Cortex of kidney (tissue), 1 donor: ENCODE measurements around the gene ARSG.

Experiments used
- DNase-seq: peaks from one replicate; lab custom pipeline; 2025; lab: John Stamatoyannopoulos, UW

The ARSG gene

DNA sequence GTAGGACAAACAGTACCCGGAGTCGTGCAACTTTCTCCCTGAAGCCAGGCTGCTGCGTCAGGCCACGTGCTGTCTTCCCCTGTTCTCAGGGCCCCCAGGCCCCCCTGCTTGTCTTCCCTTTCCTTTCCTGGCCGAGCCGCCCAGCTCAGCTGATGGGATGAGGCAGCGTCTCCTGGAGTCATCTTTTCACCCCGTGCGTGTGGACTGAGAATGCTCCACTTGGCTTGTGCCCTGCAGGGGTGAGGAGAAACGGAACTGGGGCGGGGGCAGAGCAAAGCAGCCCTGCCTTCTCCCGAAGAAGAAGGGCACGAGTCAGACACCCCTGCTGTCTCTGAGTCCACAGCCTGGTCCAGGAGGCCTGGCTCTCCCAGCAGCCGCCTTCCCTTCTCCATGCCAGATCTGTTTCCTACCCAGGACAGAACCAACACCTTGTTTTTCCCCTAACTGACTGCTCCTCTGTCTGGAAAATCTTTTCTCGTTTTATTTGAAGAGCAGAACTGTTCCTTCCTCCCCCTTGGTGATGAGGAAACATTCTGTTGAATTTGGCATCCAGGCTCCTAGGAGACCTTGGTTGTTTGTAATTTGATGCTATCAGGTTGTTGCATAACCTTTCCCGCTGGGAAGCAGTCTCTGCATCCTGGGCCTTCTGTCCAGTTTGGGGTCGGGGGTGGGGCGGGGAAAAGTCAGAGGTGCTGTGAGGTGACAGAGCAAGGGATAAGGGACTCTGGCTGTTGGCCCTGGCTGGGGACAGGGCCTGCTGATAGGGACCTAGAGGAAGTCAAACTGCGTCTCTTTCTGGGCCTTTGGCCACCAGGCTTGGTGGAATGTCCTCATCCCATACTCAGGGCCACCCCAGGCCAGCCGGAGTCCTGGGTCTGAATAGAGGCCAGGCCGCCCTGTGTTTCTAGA, 87.2 kb downstream of the ARSG start:
- DNase-seq, result no peak

DNA sequence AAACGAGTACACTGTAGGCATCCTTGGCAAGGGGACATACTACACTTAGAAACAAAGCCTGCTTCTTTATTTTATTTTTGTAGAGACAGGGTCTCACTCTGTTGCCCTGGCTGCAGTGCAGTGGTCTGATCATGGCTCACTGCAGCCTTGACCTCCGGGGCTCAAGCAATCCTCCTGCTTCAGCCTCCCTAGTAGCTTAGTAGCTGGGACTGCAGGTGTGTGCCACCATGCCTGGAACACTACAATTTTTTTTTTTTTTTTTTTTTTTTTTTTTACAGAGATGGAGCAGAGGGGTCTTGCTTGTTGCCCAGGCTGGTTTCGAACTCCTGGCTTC, 87.8 kb downstream of the ARSG start:
- no peak for DNase-seq

DNA sequence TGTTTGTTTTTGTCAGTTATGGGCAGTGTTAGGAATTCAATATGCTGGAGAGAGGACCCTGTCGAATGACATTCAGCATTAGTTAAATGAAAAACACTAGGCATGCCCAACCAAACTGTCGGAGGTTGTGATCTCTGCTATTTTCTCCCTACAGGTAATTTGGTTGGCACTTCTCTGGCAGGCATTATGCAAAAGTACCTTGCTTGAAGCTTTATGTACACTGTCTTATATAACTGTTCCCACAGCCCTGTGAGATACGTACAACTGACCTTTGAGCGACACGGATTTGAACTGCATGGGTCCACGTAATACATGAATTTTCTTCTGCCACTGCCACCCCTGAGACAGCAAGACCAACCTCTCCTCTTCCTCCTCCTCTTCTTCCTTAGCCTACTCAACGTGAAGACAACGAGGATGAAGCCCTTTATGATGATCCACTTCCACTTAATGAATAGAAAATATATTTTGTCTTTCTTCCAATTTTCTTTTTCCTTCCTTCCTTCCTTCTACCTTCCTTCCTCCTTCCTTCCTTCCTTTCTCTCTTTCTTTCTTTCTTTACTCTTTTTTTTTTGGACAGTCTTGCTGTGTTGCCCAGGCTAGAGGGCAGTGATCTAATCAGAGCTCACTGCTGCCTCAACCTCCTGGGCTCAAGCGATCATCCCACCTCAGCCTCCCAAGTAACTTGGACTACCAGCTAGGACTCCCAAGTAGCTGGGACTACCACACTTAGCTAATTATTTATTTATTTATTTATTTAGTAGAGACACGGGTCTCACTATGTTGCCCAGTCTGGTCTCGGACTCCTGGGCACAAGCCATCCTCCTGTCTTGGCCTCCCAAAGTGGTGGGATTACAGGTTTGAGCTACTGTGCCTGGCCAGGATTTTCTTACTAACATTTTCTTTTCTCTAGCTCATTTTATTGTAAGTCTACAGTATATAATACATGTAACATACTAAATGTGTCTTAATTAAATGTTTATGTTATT, 88.7 kb downstream of the ARSG start:
- no peak for DNase-seq

- no peak for DNase-seq
These were observed 90.0 kb downstream of the ARSG start for GRCh38 chr17:68381076-68381900.

DNA sequence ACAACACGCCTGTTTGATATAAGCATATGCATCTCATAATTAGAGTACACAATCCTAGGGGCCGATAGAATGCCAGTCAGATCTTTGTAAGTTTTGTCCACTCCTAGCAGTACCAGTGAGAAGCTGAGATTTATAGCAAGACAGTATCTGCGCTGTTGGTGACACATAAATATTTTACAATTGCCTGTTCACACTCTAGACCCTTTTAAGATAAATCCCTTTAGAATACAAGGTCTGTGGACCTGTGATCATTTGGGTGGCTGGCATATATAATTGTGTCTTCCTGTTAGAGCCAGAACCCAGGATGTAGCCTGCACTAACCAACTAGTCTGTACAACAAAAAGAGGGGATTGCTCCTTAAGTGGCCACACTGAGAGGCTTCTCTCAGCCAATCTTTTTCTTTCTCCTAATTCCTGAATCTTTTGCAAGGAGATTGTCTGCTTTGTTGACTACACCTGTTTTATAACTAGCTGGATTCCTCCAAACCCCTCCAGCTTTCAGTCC, 91.3 kb downstream of the ARSG start:
- DNase-seq, result no peak

DNA sequence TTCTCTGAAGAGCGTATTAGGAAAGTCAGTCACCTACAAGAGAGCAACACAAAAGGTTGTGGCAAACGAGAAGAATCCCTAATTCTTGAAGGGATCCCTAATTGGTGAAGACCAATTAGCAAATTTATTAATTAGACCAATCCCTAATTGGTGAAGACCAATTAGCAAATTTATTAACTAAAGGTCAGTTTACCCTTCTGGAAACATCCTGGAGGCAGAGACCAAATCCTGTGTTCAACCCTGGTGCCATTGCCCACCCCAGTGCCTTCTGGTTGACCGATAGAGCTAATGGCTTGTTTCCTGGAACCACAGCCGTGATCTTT, 91.8 kb downstream of the ARSG start:
- no peak for DNase-seq

GRCh38 chr17:68383443-68384321, 92.4 kb downstream of the ARSG start:
- DNase-seq, result no peak

DNA sequence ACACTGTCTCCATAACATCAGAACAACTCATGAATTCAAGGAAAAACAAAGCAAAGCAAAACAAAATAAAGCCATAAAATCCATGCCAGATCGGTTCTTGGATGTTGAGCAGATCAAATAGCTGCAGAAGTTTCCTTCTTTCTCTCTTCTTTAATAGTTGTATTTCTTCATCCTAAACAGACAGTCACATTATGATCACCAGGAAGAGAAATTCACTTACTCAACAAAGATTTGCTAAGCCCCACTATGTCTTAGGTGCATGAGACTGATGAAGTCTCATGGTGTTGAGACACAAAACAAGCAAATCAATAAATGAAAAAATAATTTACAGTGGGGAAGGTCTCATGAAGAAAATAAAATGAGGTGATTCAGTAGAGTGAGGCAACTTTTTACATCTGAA, 93.2 kb downstream of the ARSG start:
- no peak for DNase-seq

DNA sequence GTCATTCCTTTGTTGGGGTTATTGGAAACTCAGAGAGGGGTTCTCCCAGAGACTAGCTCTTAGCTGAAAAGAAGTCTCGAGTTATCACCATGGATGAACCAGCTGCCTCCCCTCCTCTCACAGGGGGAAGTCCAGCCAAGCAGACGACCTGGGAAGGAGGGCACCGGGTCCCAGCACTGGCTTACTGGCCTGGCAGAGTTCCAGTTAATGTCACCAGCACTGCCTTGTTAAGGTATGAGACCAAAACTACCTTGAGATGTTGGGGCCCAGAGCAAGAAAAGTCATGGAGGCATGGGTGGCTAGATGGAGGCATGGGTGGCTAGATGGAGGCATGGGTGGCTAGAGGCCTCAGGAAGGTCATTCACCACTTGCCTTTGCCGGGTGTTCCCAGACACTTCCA, 93.6 kb downstream of the ARSG start:
- DNase-seq, result no peak

DNA sequence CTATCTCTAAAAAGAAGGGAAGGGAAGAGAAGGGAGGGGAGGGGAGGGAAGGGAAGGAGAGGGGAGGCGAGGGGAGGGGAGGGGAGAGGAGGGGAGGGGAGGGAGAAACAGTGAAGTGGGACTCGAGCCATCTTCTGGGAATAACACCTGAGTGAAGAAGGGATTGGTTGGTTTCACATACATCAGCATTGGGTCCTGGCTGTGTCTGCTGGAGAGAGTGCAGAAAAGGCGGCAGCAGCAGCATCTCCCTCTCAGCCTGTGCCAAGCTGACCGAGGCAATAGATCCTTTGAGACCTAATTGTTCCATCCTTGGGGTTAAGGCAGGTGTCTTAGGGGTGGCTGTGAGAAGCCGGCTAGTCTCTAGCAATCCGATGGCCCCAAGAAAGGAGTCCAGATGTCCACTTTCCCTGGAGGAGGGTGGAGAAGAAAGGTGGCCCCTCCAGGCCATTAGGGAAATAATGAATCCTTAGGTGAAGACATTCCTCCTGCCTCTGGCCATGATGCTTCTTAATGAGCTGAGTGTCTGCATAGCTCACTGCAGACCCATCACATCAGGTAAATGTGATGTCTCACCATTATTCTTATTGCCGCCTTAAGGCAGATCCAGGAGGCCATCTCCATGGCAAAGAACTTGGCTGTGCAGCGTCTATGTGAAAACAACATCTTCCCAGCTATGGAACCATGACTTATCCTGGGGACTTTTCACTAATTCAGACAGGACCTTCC, 94.4 kb downstream of the ARSG start:
- no peak for DNase-seq

- DNase-seq, result no peak
These were observed 96.3 kb downstream of the ARSG start for GRCh38 chr17:68387435-68388218.

- DNase-seq, result no peak
These were observed 97.7 kb downstream of the ARSG start for GRCh38 chr17:68389041-68389440.

DNA sequence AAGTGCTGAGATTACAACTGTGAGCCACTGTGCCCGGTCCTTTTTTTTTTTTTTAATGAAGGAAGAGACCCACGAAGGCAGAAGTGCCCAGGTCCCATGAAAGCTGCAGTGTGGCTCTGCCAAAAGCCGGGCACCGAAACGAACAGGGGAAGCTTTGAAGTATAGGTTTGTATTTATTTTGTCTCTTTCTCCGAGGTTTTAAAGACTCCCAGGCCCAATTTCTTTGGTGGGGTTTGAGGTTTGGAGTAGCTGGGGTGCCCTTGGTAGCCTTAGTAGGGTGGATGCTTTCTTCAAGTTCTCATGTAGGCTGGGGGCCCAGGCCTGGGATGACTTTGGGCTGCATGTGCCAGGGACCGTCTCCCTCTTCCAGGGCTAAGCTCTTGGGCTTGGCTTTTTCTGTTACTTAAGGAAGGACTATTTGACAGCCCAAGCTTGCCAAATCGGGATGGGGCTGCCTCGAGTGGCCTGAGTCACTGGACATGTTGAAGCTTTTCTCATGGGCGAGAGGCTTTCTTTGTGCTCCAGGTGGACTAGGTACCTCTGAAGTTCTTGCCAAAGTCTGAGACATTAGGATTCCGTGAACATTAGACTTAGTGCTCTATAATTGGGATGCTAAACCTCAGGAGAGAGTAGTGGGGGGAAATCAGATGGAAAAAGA, 99.7 kb downstream of the ARSG start:
- DNase-seq, result no peak

DNA sequence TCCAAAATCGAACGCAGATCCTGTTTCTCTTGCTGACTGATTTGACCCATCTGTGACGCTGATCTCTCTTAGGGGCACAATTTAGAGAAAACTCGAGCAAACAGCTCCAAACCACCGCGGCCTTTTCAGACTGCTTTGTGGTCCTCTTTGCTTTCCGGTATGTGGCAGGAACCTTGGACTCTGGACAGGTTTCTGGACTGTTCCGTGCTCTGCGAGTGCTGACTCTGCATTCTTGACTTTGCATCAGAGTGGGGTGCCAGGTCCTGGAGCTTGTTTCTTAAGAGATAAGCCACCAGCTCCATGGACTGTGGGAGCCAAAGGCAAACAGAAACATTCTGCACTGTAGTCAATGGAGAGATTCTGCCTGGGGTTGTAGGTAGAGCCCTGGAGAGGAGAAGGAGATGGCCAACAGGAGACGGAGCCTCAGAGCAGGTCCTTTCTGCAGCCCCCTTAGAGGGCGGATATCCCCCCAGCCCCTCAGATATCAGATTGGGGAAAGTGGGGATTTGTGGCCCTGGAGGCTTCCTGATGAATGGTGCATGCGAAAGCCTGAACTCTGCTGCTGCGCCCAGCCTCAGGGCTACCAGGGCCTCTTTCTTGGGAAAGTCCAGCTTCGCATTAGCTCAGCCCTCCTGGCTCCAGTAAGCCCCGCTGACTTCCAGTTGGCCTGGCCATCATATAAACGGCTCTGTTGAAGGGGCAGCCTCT, 100.4 kb downstream of the ARSG start:
- DNase-seq, result no peak

- DNase-seq, result no peak
These were observed 103.5 kb downstream of the ARSG start for GRCh38 chr17:68394608-68395331.

GRCh38 chr17:68396226-68397107, 105.2 kb downstream of the ARSG start:
- no peak for DNase-seq

GRCh38 chr17:68397108-68397536, 105.8 kb downstream of the ARSG start:
- no peak for DNase-seq
